ENCODE data around the gene XYLT1. TPM values are rescaled to one million over a fixed set of nuclear protein-coding genes. Genes with fewer than 3 reads are reported as not detected.
A peak's percentile ranks its signal among the peaks of the same experiment; 100 is the strongest.

The XYLT1 gene
- total RNA-seq, 1 experiment from 2014 or later = 14.5 TPM

GRCh38 chr16:17299790-17300189 is 171.0 kb downstream of the XYLT1 start:
- H3K4me1 ChIP-seq (ENCODE audit: insufficient read depth, low read length) = peaks cover 12% of the 10 kb centered on the region; the same call in 1 of the 2 replicates
- no peak overlapping the region for H2AFZ ChIP-seq (ENCODE audit: low read length)
- no peaks in the 10 kb centered on the region for H3K79me2 ChIP-seq (ENCODE audit: insufficient read depth, low read length)
- H4K8ac ChIP-seq (replicated peaks; ENCODE audit: insufficient read length, low read depth, low read length) = no peak overlapping the region
- H3K27me3 Mint-ChIP-seq (ENCODE audit: low read depth) = no peaks in the 10 kb centered on the region
- peak overlapping the region; percentile 36 to 94 (median 89); a peak in 4 of 7 replicates for H3K27ac Mint-ChIP-seq
- no peak overlapping the region for H4K5ac ChIP-seq (ENCODE audit: insufficient read length, low read depth, low read length)
- H3T11ph ChIP-seq (ENCODE audit: low read length) = no peak overlapping the region
- H2BK15ac ChIP-seq (ENCODE audit: low read depth, low read length) = no peak overlapping the region
- H2BK120ac ChIP-seq (ENCODE audit: low read depth, low read length, poor library complexity, severe bottlenecking) = no peak overlapping the region
- no peaks in the 10 kb centered on the region for H3K79me1 ChIP-seq (ENCODE audit: insufficient read depth, low read depth, low read length, poor library complexity, severe bottlenecking)
- no peak overlapping the region for H3K23ac ChIP-seq (ENCODE audit: insufficient read length, low read depth, low read length)
- no peak overlapping the region for H3K4ac ChIP-seq (ENCODE audit: low read depth, low read length)
- H3K27me3 ChIP-seq (ENCODE audit: insufficient read depth, low read length) = no peaks in the 10 kb centered on the region
- no peak overlapping the region for H3K4me2 ChIP-seq (ENCODE audit: insufficient read depth, insufficient read length, low read length)
- H3K9me3 ChIP-seq (ENCODE audit: control insufficient read depth, low read depth, low read length) = no peaks in the 10 kb centered on the region
- H3K4me3 Mint-ChIP-seq = no peak overlapping the region; a peak in 1 of 5 replicates
- no peaks in the 10 kb centered on the region for H3K36me3 Mint-ChIP-seq (ENCODE audit: insufficient read depth in 1 of 3, low read depth in 3 of 3)
- H3K9me3 Mint-ChIP-seq = no peaks in the 10 kb centered on the region
- H4K20me1 ChIP-seq (ENCODE audit: control insufficient read depth, insufficient read depth, insufficient read length) = no peaks in the 10 kb centered on the region
- no peak overlapping the region for H2BK20ac ChIP-seq (ENCODE audit: low read depth, low read length, poor library complexity, severe bottlenecking)
- H4K91ac ChIP-seq (ENCODE audit: insufficient read length, low read depth, low read length) = no peak overlapping the region
- WGBS (ENCODE audit: extremely low coverage, insufficient read length, low lambda C conversion rate) = no CpG with 5 or more reads among the region's 7 CpGs
- no peak for DNase-seq
- no peak for TF ChIP-seq CTCF (conservative IDR thresholded peaks at IDR 0.05)
- no peak overlapping the region for H3K9ac ChIP-seq (ENCODE audit: extremely low read depth, insufficient read length, low read length)
- no peak overlapping the region for H3K18ac ChIP-seq (ENCODE audit: insufficient read length, low read depth, low read length)
- H3K23me2 ChIP-seq (ENCODE audit: insufficient read length, low read depth, low read length, poor library complexity, severe bottlenecking) = no peaks in the 10 kb centered on the region
- H3K27ac ChIP-seq (ENCODE audit: insufficient read length, low read depth, low read length) = no peak overlapping the region
- no peak overlapping the region for H3K56ac ChIP-seq (ENCODE audit: insufficient read length, low read depth, low read length)
- H2AK5ac ChIP-seq (ENCODE audit: insufficient read length, low read length) = no peak overlapping the region
- no peak overlapping the region for H2BK5ac ChIP-seq (ENCODE audit: insufficient read length, low read length)
- H3K14ac ChIP-seq (ENCODE audit: insufficient read depth, low read length) = no peak overlapping the region
- no peak overlapping the region for H2BK12ac ChIP-seq (ENCODE audit: insufficient read length, low read depth, low read length)
- peaks cover 46 to 53% of the 10 kb centered on the region in 2 experiments for H3K4me1 Mint-ChIP-seq

All from H9 (cell line).